PFSK-1 (cell line): ENCODE measurements around the gene NEURL4.

ENCODE experiments used
- POLR2AphosphoS5 ChIP-seq: IDR thresholded peaks from 2 replicates; pipeline ENCODE4 v1.6.1; 2012; ENCODE audit warnings: low read depth, mild to moderate bottlenecking, control low read depth, low read length, moderate library complexity
- SIN3A ChIP-seq: IDR thresholded peaks from 2 replicates; pipeline ENCODE4 v1.6.1; 2012; ENCODE audit warnings: mild to moderate bottlenecking, low read length, moderate library complexity, borderline replicate concordance; ENCODE audit not compliant: insufficient read depth
- TAF1 ChIP-seq: IDR thresholded peaks from 2 replicates; pipeline ENCODE4 v1.6.1; 2012; ENCODE audit warnings: low read length, control low read depth, borderline replicate concordance; ENCODE audit not compliant: insufficient read depth
- TF ChIP-seq, protein P1 (sequence below), 2 experiments: IDR thresholded peaks; 2 replicates each; pipeline versions ENCODE4 v1.6.1 to v1.8.0; 2011 to 2012; ENCODE audit warnings: low read depth in 2 of 2, low read length in 2 of 2, control low read depth in 1 of 2, inconsistent platforms in 1 of 2, mild to moderate bottlenecking in 1 of 2, moderate library complexity in 1 of 2; ENCODE audit not compliant: insufficient read depth in 1 of 2

DNA sequence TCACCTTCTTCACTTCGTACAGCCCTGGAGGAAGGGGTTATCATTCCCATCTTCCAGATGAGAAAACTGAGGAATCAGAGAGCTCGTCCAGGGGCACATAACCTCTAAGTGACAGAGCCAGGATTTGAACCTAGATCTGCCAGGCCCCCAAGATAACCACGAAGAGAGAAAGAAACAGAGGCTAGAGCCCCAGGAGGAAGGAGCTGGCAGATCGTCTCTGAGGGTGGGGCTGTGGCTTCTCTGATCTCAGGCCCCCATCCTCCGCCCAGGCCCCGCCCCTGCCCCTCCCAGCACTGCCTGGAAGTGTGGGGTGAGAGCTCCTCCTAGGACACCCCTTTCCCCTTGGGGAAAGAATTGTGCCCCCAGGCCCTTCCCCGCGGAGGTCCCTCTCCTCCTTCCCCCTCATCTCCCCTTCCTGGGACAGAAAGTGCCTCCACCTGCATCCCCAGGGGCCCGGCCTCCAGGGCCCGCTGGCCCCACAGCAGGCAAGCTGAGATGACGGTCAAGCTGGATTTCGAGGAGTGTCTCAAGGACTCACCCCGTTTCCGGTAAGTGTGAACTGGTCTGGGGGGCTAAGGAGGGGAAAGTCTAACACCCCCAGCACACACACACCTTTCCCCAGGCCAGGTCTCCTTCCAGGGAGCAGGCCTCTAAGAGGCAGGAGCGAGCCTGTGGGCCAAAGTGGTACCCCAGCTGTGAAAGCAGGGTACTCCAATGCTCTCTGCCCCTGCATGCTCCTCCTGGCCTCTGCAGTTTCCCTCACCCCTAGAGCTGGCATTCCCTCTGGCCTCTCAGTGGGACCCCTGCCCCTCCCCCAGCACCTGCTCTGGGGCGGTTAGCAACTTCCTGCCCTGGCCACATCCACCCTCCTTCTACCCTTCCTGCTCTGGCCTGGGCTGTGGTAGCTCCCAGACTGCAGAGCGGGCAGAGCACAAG is 7.4 kb upstream of the NEURL4 start, which contains the start of gene ACAP1:
- TF ChIP-seq, protein P1, sequence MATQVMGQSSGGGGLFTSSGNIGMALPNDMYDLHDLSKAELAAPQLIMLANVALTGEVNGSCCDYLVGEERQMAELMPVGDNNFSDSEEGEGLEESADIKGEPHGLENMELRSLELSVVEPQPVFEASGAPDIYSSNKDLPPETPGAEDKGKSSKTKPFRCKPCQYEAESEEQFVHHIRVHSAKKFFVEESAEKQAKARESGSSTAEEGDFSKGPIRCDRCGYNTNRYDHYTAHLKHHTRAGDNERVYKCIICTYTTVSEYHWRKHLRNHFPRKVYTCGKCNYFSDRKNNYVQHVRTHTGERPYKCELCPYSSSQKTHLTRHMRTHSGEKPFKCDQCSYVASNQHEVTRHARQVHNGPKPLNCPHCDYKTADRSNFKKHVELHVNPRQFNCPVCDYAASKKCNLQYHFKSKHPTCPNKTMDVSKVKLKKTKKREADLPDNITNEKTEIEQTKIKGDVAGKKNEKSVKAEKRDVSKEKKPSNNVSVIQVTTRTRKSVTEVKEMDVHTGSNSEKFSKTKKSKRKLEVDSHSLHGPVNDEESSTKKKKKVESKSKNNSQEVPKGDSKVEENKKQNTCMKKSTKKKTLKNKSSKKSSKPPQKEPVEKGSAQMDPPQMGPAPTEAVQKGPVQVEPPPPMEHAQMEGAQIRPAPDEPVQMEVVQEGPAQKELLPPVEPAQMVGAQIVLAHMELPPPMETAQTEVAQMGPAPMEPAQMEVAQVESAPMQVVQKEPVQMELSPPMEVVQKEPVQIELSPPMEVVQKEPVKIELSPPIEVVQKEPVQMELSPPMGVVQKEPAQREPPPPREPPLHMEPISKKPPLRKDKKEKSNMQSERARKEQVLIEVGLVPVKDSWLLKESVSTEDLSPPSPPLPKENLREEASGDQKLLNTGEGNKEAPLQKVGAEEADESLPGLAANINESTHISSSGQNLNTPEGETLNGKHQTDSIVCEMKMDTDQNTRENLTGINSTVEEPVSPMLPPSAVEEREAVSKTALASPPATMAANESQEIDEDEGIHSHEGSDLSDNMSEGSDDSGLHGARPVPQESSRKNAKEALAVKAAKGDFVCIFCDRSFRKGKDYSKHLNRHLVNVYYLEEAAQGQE (IDR thresholded peaks at IDR 0.05; ENCODE audit: insufficient read depth in 1 of 2, low read depth in 2 of 2, low read length in 2 of 2) = no peak
- TF ChIP-seq TAF1 = no peak
- TF ChIP-seq POLR2AphosphoS5 = no peak
- no peak for TF ChIP-seq SIN3A
